GM18909 (cell line): ENCODE data around the gene FZD1.

Source experiments
- ATAC-seq: cut with Tn5 transposase; IDR thresholded peaks from one replicate; pipeline ENCODE4 v1.9.1; 2021; ENCODE audit warnings: mild to moderate bottlenecking; ENCODE audit not compliant: unreplicated experiment, poor library complexity

FZD1 gene

GRCh38 chr7:91263384-91264045 is 718 bp upstream of the FZD1 start:
- ATAC-seq = no peak

DNA sequence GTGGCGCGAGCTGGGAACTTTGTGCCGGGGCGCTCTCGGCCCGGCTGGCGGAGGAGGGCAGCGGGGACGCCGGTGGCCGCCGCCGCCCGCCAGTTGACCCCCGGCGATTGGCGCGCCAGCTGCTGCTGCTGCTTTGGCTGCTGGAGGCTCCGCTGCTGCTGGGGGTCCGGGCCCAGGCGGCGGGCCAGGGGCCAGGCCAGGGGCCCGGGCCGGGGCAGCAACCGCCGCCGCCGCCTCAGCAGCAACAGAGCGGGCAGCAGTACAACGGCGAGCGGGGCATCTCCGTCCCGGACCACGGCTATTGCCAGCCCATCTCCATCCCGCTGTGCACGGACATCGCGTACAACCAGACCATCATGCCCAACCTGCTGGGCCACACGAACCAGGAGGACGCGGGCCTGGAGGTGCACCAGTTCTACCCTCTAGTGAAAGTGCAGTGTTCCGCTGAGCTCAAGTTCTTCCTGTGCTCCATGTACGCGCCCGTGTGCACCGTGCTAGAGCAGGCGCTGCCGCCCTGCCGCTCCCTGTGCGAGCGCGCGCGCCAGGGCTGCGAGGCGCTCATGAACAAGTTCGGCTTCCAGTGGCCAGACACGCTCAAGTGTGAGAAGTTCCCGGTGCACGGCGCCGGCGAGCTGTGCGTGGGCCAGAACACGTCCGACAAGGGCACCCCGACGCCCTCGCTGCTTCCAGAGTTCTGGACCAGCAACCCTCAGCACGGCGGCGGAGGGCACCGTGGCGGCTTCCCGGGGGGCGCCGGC is 870 bp downstream of the FZD1 start:
- ATAC-seq = peak; percentile 39

DNA sequence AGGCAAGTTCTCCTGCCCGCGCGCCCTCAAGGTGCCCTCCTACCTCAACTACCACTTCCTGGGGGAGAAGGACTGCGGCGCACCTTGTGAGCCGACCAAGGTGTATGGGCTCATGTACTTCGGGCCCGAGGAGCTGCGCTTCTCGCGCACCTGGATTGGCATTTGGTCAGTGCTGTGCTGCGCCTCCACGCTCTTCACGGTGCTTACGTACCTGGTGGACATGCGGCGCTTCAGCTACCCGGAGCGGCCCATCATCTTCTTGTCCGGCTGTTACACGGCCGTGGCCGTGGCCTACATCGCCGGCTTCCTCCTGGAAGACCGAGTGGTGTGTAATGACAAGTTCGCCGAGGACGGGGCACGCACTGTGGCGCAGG is 1.4 kb downstream of the FZD1 start:
- ATAC-seq = no peak

DNA sequence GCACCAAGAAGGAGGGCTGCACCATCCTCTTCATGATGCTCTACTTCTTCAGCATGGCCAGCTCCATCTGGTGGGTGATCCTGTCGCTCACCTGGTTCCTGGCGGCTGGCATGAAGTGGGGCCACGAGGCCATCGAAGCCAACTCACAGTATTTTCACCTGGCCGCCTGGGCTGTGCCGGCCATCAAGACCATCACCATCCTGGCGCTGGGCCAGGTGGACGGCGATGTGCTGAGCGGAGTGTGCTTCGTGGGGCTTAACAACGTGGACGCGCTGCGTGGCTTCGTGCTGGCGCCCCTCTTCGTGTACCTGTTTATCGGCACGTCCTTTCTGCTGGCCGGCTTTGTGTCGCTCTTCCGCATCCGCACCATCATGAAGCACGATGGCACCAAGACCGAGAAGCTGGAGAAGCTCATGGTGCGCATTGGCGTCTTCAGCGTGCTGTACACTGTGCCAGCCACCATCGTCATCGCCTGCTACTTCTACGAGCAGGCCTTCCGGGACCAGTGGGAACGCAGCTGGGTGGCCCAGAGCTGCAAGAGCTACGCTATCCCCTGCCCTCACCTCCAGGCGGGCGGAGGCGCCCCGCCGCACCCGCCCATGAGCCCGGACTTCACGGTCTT is 1.9 kb downstream of the FZD1 start:
- no peak for ATAC-seq

- ATAC-seq = no peak
Observed at GRCh38 chr7:91266689-91267090, 2.5 kb downstream of the FZD1 start.

DNA sequence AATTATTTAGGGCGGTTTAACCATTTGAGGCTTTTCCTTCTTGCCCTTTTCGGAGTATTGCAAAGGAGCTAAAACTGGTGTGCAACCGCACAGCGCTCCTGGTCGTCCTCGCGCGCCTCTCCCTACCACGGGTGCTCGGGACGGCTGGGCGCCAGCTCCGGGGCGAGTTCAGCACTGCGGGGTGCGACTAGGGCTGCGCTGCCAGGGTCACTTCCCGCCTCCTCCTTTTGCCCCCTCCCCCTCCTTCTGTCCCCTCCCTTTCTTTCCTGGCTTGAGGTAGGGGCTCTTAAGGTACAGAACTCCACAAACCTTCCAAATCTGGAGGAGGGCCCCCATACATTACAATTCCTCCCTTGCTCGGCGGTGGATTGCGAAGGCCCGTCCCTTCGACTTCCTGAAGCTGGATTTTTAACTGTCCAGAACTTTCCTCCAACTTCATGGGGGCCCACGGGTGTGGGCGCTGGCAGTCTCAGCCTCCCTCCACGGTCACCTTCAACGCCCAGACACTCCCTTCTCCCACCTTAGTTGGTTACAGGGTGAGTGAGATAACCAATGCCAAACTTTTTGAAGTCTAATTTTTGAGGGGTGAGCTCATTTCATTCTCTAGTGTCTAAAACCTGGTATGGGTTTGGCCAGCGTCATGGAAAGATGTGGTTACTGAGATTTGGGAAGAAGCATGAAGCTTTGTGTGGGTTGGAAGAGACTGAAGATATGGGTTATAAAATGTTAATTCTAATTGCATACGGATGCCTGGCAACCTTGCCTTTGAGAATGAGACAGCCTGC is 3.1 kb downstream of the FZD1 start:
- ATAC-seq = no peak

DNA sequence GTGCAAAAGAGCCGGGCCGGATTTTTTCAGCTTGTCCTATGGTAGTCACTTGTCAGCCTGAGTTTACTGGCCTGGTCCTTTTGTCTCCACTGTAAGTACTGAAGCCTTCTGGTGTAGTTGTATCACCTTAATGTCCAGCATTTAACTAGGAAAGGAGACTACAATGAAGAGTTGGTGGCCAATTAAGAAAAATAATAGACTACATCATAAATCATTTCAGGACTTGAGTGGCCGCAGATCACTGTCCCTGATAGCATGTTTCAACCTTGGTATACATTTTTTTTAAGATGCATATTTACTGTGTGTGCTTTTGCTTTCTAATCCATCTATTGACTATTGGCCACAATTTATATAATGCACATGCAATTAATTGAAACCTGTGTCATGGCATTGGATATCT is 6.1 kb downstream of the FZD1 start:
- no peak for ATAC-seq

GRCh38 chr7:91276909-91277308 is 12.7 kb downstream of the FZD1 start:
- peak; percentile 85 for ATAC-seq

DNA sequence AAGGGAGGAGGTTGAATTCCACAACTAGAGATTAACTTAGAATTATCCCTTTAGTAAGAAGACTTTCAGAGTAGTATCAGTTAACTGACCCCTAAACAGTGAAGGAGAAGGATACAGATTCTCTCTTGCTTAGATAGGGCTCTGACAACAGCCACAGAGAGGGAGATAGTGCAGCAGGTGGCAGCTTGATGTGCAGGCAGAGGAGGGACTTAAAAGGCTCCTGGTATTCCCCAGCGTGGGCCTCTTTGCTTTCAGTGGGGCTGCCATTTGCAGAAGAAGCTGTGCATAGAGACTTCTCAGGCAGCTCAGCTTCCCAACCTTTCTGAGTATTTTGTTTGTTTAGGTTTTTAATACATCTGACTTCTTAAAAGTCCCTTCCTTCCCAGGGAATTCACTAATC is 16.0 kb downstream of the FZD1 start:
- peak; percentile 62 for ATAC-seq

GRCh38 chr7:91280604-91281003 is 16.4 kb downstream of the FZD1 start:
- no peak for ATAC-seq

DNA sequence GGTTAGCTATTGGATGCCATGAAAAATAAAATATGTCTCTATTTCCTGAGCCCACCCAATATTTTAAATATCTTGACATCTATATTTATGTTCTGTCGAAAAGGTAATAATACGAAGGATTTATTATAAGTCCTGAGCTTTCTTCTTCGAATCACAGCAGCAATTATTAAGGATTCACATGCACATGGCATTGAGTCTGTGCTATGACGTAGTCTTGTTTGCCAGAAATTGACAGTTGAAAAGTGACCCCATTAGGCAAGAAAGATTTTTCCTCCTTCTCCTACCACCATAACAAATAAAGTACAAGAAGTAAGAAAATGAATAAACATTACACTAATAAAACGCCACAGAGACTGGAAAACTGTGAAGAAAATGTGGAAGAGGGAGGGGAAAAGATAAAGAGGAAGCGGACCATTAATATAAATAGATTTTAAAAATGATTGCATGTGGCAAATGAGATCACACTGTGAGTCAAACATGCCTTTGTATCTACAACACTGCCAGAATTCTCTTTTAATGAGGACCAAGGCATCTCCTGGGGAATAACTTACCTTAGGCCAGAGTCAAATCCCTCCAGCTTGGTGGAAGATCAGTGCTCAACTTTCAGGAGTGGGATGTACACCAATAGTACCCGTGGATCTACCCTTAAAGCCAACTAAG is 21.6 kb downstream of the FZD1 start:
- no peak for ATAC-seq

DNA sequence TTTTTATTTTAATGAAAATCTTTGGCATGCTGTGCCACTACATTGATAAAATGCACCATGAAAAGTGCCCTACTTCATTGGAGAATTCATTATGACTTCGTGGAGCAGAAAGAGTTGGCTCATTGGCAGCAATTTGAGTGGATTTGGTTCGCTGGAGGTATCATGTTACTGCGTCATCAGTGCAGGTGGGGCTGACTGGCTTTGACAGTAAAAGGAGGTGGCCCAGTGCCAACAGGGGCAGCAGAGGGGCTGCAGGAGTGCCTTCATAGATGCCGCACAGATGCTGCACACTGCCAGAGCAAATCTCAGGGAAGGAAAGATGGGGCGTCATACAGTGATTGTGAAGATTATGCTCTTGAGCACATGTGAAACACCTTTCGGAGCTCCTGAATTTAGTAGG is 22.2 kb downstream of the FZD1 start:
- ATAC-seq = no peak

GRCh38 chr7:91287371-91288084 is 23.3 kb downstream of the FZD1 start:
- ATAC-seq = no peak

- peak; percentile 55 for ATAC-seq
Observed at GRCh38 chr7:91288208-91288824, 24.1 kb downstream of the FZD1 start.

- no peak for ATAC-seq
Observed at GRCh38 chr7:91289633-91290254, 25.5 kb downstream of the FZD1 start.

- ATAC-seq = no peak
Observed at GRCh38 chr7:91291302-91291701, 27.1 kb downstream of the FZD1 start.

DNA sequence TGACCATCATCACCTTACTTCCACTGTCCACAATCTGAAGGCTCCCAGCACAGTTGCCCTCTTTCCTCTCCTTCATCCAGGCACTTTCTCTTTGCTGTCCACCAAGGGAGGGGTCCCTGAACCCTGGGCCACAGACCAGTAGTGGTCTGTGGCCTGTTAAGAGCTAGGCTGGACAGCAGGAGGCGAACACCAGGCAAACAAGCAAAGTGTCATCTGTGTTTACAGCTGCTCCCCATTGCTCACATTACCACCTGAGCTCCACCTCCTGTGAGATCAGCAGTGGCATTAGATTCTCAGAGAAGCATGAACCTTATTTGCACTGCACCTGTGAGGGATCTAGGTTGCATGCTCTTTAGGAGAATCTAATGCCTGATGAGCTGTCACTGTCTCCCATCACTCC is 27.7 kb downstream of the FZD1 start:
- ATAC-seq = no peak

DNA sequence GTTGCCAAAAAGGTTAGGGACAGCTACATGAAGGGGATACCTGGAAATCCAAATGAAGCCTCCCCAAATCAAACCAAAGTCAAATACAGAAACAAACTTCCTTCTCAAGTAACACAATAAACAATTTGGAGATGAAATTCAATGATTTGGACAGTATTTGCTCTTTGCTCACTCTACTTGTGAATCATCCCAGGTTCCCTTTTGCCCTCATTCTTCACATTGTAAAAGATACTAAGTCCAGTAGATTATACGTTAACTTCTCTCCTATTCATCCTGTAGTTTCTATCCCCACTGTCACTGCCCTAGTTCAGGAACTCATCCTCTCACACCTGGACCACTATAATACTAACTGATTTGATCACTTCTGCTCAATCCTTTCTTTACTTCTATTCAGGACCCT is 28.3 kb downstream of the FZD1 start:
- no peak for ATAC-seq

GRCh38 chr7:91293136-91293535 is 28.9 kb downstream of the FZD1 start:
- ATAC-seq = no peak
